WTC11 (cell line): ENCODE results near the gene CPXM1. TPM values are rescaled to one million over a fixed set of nuclear protein-coding genes. Genes with fewer than 3 reads are reported as not detected.

ENCODE experiments used
- ATAC-seq: fragments of 200-7000 bp; cut with Tn5 transposase; 2 replicates; pipeline ENCODE4 v1.10.0; 2021; ENCODE audit warnings: mild to moderate bottlenecking, moderate library complexity
- CTCF ChIA-PET: fragments of 300-600 bp; sonication (Branson Sonifier 250); formaldehyde crosslinking; loops from one replicate; lab custom pipeline; 2021; ENCODE audit warnings: antibody characterized with exemption; lab: Charles Lee
- POLR2A ChIA-PET: fragments of 350-600 bp; sonication (Branson Sonifier 250); formaldehyde crosslinking; loops from one replicate; lab custom pipeline; 2021; ENCODE audit warnings: antibody characterized with exemption; lab: Charles Lee
- DNase-seq: peaks from one replicate; pipeline ENCODE4 v3.0.0; 2021; ENCODE audit warnings: low spot score
- H3K27ac Mint-ChIP-seq: 2 replicates; pipeline ENCODE4 v1.8.0; 2021; ENCODE audit warnings: mixed read lengths
- H3K27me3 Mint-ChIP-seq: 2 replicates; pipeline ENCODE4 v1.8.0; 2021; ENCODE audit warnings: low read depth, mild to moderate bottlenecking, moderate library complexity, mixed read lengths
- H3K36me3 Mint-ChIP-seq: 2 replicates; pipeline ENCODE4 v1.8.0; 2021; ENCODE audit warnings: mixed read lengths
- H3K4me1 Mint-ChIP-seq: 2 replicates; pipeline ENCODE4 v1.8.0; 2022; ENCODE audit warnings: mixed read lengths
- H3K4me3 Mint-ChIP-seq: 2 replicates; pipeline ENCODE4 v1.8.0; 2021; ENCODE audit warnings: mild to moderate bottlenecking, moderate library complexity, mixed read lengths
- H3K9me3 Mint-ChIP-seq: 2 replicates; pipeline ENCODE4 v1.8.0; 2021; ENCODE audit warnings: mixed read lengths
- ESRRA ChIP-seq: sonication (generic); formaldehyde crosslinking; IDR thresholded peaks from 2 replicates; pipeline ENCODE4 v1.8.1; 2022; ENCODE audit warnings: mild to moderate bottlenecking, missing genetic modification reagents, borderline replicate concordance
- JAZF1 ChIP-seq: fragments of 250-450 bp; sonication (Bioruptor Pico); IDR thresholded peaks from 2 replicates; pipeline ENCODE4 v1.9.0; 2021; ENCODE audit warnings: moderate library complexity, mild to moderate bottlenecking, inconsistent platforms
- STAT6 ChIP-seq: sonication (generic); formaldehyde crosslinking; conservative IDR thresholded peaks from 2 replicates; pipeline ENCODE4 v1.8.1; 2023; ENCODE audit warnings: mild to moderate bottlenecking, low read depth, missing genetic modification reagents, moderate library complexity
- ZNF121 ChIP-seq: sonication (generic); formaldehyde crosslinking; IDR thresholded peaks from 2 replicates; pipeline ENCODE4 v1.8.0; 2023; ENCODE audit warnings: missing genetic modification reagents
- ZNF423 ChIP-seq: fragments of 250-450 bp; sonication (Bioruptor Pico); IDR thresholded peaks from 2 replicates; pipeline ENCODE4 v2.1.2; 2022; ENCODE audit warnings: mild to moderate bottlenecking, moderate library complexity
- ZNF532 ChIP-seq: fragments of 250-450 bp; sonication (Bioruptor Pico); IDR thresholded peaks from 2 replicates; pipeline ENCODE4 v1.9.0; 2021; ENCODE audit warnings: mild to moderate bottlenecking, borderline replicate concordance
- total RNA-seq: library from RNA; stranded (reverse); gene quantifications from 3 replicates; pipeline ENCODE4 v1.2.3, GENCODE V29; 2021
- TF ChIP-seq, protein P1 (sequence below): sonication (generic); formaldehyde crosslinking; IDR thresholded peaks from 2 replicates; pipeline ENCODE4 v1.8.0; 2022; ENCODE audit warnings: mild to moderate bottlenecking, missing genetic modification reagents
- TF ChIP-seq, protein P2 (sequence below): sonication (generic); formaldehyde crosslinking; IDR thresholded peaks from 2 replicates; pipeline ENCODE4 v1.8.1; 2023; ENCODE audit warnings: mild to moderate bottlenecking, missing genetic modification reagents
- TF ChIP-seq, protein P3 (sequence below): sonication (generic); formaldehyde crosslinking; IDR thresholded peaks from 2 replicates; pipeline ENCODE4 v1.8.0; 2023; ENCODE audit warnings: missing genetic modification reagents, mild to moderate bottlenecking, borderline replicate concordance
- TF ChIP-seq, protein P4 (sequence below): sonication (generic); formaldehyde crosslinking; IDR thresholded peaks from 2 replicates; pipeline ENCODE4 v1.8.0; 2022; ENCODE audit warnings: missing genetic modification reagents
- TF ChIP-seq, protein P5 (sequence below): sonication (generic); formaldehyde crosslinking; IDR thresholded peaks from 2 replicates; pipeline ENCODE4 v1.8.0; 2022; ENCODE audit warnings: mild to moderate bottlenecking, missing genetic modification reagents
- TF ChIP-seq, protein P6 (sequence below): sonication (generic); formaldehyde crosslinking; IDR thresholded peaks from 2 replicates; pipeline ENCODE4 v1.8.1; 2023; ENCODE audit warnings: mild to moderate bottlenecking, missing genetic modification reagents, moderate library complexity

CPXM1 gene
- total RNA-seq, 1 experiment from 2014 or later: 51.2 TPM

- peaks cover 6% of the 10 kb centered on the region for H3K4me1 Mint-ChIP-seq
- TF ChIP-seq, protein P1, sequence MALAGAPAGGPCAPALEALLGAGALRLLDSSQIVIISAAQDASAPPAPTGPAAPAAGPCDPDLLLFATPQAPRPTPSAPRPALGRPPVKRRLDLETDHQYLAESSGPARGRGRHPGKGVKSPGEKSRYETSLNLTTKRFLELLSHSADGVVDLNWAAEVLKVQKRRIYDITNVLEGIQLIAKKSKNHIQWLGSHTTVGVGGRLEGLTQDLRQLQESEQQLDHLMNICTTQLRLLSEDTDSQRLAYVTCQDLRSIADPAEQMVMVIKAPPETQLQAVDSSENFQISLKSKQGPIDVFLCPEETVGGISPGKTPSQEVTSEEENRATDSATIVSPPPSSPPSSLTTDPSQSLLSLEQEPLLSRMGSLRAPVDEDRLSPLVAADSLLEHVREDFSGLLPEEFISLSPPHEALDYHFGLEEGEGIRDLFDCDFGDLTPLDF (CRISPR knock-in tag): no peak
- TF ChIP-seq, all 79 proteins: peak for 0
- ATAC-seq: no peak
- peaks cover 9% of the 10 kb centered on the region for H3K27me3 Mint-ChIP-seq
- no peak overlapping the region for H3K27ac Mint-ChIP-seq
- CTCF ChIA-PET: interaction anchor here (1.0 kb wide), 1 partner anchor 105 kb away, joined by 3 read pairs; no protein-coding TSS in a partner anchor
- peaks cover 22% of the 10 kb centered on the region for H3K36me3 Mint-ChIP-seq
- no peak for DNase-seq
- no peak overlapping the region for H3K4me3 Mint-ChIP-seq
- no peaks in the 10 kb centered on the region for H3K9me3 Mint-ChIP-seq
- POLR2A ChIA-PET: no interaction called here
Observed at GRCh38 chr20:2794202-2794748, 6.2 kb downstream of the CPXM1 start.

DNA sequence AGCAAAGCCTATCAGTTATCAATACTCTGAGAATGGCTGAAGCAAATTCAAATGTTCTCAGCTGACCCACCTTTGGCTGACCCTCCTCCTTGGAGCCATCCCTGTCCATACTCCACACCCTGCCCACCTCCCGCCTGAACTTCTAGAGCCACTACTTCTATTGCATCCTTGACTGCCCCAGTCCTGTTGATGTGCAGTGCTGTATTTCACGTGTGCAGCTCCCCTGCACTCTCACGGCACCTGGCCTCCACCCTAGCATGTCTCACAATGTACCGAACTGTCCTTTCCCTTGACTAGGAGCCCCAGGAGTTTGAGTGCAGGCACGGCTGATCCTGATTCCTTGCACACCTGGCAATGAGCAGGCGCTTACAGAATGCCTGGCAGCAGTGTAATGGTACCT is 7.0 kb downstream of the CPXM1 start:
- CTCF ChIA-PET: interaction anchor here (0.5 to 0.8 kb wide), 2 partner anchors 21 to 79 kb away, joined by 3 read pairs; partner anchors contain the start of gene C20orf141
- no peaks in the 10 kb centered on the region for H3K4me1 Mint-ChIP-seq
- no peak overlapping the region for H3K4me3 Mint-ChIP-seq
- H3K27me3 Mint-ChIP-seq: peaks cover 9% of the 10 kb centered on the region
- H3K36me3 Mint-ChIP-seq: peaks cover 18% of the 10 kb centered on the region
- no peak for DNase-seq
- POLR2A ChIA-PET: no interaction called here
- H3K9me3 Mint-ChIP-seq: no peaks in the 10 kb centered on the region
- H3K27ac Mint-ChIP-seq: no peak overlapping the region
- ATAC-seq: no peak
- TF ChIP-seq STAT6 (CRISPR knock-in tag): no peak
- TF ChIP-seq, protein P2, sequence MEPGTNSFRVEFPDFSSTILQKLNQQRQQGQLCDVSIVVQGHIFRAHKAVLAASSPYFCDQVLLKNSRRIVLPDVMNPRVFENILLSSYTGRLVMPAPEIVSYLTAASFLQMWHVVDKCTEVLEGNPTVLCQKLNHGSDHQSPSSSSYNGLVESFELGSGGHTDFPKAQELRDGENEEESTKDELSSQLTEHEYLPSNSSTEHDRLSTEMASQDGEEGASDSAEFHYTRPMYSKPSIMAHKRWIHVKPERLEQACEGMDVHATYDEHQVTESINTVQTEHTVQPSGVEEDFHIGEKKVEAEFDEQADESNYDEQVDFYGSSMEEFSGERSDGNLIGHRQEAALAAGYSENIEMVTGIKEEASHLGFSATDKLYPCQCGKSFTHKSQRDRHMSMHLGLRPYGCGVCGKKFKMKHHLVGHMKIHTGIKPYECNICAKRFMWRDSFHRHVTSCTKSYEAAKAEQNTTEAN (CRISPR knock-in tag): no peak
- TF ChIP-seq ZNF423 (CRISPR knock-in tag): no peak
- no peak for TF ChIP-seq ZNF121 (CRISPR knock-in tag)
- no peak for TF ChIP-seq JAZF1 (CRISPR knock-in tag)
- TF ChIP-seq, protein P3, sequence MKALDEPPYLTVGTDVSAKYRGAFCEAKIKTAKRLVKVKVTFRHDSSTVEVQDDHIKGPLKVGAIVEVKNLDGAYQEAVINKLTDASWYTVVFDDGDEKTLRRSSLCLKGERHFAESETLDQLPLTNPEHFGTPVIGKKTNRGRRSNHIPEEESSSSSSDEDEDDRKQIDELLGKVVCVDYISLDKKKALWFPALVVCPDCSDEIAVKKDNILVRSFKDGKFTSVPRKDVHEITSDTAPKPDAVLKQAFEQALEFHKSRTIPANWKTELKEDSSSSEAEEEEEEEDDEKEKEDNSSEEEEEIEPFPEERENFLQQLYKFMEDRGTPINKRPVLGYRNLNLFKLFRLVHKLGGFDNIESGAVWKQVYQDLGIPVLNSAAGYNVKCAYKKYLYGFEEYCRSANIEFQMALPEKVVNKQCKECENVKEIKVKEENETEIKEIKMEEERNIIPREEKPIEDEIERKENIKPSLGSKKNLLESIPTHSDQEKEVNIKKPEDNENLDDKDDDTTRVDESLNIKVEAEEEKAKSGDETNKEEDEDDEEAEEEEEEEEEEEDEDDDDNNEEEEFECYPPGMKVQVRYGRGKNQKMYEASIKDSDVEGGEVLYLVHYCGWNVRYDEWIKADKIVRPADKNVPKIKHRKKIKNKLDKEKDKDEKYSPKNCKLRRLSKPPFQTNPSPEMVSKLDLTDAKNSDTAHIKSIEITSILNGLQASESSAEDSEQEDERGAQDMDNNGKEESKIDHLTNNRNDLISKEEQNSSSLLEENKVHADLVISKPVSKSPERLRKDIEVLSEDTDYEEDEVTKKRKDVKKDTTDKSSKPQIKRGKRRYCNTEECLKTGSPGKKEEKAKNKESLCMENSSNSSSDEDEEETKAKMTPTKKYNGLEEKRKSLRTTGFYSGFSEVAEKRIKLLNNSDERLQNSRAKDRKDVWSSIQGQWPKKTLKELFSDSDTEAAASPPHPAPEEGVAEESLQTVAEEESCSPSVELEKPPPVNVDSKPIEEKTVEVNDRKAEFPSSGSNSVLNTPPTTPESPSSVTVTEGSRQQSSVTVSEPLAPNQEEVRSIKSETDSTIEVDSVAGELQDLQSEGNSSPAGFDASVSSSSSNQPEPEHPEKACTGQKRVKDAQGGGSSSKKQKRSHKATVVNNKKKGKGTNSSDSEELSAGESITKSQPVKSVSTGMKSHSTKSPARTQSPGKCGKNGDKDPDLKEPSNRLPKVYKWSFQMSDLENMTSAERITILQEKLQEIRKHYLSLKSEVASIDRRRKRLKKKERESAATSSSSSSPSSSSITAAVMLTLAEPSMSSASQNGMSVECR (CRISPR knock-in tag): no peak
- no peak for TF ChIP-seq ZNF532 (CRISPR knock-in tag)
- TF ChIP-seq, protein P4, sequence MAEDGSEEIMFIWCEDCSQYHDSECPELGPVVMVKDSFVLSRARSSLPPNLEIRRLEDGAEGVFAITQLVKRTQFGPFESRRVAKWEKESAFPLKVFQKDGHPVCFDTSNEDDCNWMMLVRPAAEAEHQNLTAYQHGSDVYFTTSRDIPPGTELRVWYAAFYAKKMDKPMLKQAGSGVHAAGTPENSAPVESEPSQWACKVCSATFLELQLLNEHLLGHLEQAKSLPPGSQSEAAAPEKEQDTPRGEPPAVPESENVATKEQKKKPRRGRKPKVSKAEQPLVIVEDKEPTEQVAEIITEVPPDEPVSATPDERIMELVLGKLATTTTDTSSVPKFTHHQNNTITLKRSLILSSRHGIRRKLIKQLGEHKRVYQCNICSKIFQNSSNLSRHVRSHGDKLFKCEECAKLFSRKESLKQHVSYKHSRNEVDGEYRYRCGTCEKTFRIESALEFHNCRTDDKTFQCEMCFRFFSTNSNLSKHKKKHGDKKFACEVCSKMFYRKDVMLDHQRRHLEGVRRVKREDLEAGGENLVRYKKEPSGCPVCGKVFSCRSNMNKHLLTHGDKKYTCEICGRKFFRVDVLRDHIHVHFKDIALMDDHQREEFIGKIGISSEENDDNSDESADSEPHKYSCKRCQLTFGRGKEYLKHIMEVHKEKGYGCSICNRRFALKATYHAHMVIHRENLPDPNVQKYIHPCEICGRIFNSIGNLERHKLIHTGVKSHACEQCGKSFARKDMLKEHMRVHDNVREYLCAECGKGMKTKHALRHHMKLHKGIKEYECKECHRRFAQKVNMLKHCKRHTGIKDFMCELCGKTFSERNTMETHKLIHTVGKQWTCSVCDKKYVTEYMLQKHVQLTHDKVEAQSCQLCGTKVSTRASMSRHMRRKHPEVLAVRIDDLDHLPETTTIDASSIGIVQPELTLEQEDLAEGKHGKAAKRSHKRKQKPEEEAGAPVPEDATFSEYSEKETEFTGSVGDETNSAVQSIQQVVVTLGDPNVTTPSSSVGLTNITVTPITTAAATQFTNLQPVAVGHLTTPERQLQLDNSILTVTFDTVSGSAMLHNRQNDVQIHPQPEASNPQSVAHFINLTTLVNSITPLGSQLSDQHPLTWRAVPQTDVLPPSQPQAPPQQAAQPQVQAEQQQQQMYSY: no peak
- no peak for TF ChIP-seq ESRRA (CRISPR knock-in tag)
- TF ChIP-seq, protein P5, sequence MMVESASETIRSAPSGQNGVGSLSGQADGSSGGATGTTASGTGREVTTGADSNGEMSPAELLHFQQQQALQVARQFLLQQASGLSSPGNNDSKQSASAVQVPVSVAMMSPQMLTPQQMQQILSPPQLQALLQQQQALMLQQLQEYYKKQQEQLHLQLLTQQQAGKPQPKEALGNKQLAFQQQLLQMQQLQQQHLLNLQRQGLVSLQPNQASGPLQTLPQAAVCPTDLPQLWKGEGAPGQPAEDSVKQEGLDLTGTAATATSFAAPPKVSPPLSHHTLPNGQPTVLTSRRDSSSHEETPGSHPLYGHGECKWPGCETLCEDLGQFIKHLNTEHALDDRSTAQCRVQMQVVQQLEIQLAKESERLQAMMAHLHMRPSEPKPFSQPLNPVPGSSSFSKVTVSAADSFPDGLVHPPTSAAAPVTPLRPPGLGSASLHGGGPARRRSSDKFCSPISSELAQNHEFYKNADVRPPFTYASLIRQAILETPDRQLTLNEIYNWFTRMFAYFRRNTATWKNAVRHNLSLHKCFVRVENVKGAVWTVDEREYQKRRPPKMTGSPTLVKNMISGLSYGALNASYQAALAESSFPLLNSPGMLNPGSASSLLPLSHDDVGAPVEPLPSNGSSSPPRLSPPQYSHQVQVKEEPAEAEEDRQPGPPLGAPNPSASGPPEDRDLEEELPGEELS: no peak
- TF ChIP-seq, protein P6, sequence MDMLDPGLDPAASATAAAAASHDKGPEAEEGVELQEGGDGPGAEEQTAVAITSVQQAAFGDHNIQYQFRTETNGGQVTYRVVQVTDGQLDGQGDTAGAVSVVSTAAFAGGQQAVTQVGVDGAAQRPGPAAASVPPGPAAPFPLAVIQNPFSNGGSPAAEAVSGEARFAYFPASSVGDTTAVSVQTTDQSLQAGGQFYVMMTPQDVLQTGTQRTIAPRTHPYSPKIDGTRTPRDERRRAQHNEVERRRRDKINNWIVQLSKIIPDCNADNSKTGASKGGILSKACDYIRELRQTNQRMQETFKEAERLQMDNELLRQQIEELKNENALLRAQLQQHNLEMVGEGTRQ (CRISPR knock-in tag): no peak
